K562 (cell line): ENCODE data around the gene MAML3.

ENCODE experiments used
- SREBF1 ChIP-seq: fragments of 150-350 bp; IDR thresholded peaks from 2 replicates; pipeline ENCODE4 v1.6.1; 2014; ENCODE audit warnings: antibody characterized with exemption, low read depth, low read length, borderline replicate concordance
- USF1 ChIP-seq: sonication (generic); formaldehyde crosslinking; IDR thresholded peaks from 2 replicates; pipeline ENCODE4 v1.9.0; 2022; ENCODE audit warnings: mild to moderate bottlenecking, missing genetic modification reagents

GRCh38 chr4:139749835-139750498 is 404.0 kb downstream of the MAML3 start:
- TF ChIP-seq SREBF1 (no peak), USF1 (CRISPR knock-in tag) (no peak)
